HG03045 (cell line): ENCODE measurements around the gene LAMA3.

ENCODE experiments used
- ATAC-seq: cut with Tn5 transposase; IDR thresholded peaks from one replicate; pipeline ENCODE4 v1.9.1; 2021; ENCODE audit warnings: mild to moderate bottlenecking, moderate library complexity; ENCODE audit not compliant: unreplicated experiment

LAMA3 gene

DNA sequence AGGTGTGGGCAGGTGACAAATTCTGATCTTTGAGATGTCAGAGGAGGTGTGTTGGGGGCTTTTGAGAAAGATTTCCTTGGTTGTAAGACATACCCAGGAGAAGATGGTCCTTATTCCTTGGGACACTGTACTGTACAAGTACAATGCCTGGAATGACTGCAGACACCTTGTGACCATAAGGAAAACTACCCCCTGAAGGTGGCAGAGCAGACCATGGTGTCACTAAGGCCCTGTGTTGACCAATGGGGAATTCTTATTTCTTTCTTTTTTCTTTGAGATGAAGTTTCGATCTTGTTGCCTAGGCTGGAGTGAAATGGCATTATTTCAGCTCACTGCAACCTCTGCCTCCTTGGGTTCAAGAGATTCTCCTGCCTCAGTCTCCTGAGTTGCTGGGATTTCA lies 22.1 kb upstream of the LAMA3 start:
- ATAC-seq: no peak

DNA sequence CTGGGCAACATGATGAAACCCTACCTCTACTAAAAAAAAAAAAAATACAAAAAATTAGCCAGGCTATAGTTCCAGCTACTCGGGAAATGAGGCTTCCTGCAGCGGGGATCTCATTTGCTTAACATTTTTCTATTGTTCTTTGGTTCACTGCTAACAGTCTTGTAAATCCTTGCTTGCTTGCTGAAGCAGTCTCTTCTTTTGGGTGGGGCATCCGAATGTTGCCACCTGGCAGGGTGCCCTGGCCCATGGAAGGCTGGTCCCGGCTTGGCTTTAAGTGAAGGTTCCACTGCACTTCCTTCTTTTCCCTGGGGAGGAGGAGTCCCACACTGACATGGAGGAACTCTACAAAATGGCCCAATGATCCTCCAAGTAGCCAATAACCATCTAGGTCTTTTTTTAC lies 20.5 kb upstream of the LAMA3 start:
- no peak for ATAC-seq

DNA sequence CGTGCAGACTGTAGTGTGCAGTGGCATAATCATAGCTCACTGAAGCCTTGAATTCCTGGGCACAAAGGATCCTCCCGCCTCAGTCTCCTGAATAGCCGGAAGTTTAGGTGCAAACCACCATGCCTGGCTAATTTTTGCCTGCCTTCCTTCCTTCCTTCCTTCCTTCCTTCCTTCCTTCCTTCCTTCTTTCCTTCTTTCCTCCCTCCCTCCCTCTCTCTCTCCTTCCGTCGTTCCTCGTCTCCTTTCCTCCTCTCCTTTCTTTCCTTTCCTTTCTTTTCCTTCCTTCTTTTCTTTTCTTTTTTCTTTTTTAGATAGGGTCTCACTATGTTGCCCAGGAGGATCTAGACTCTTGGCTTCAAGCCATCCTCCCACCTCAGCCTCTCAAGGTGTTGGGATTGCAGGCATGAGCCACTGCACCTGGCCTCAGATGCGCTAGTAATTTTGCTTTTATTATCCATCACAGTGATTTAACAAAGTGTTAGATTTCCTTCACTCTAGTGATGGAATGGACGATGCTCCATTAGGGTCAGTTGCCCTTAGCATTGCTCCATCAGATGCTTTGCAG lies 20.0 kb upstream of the LAMA3 start:
- no peak for ATAC-seq

DNA sequence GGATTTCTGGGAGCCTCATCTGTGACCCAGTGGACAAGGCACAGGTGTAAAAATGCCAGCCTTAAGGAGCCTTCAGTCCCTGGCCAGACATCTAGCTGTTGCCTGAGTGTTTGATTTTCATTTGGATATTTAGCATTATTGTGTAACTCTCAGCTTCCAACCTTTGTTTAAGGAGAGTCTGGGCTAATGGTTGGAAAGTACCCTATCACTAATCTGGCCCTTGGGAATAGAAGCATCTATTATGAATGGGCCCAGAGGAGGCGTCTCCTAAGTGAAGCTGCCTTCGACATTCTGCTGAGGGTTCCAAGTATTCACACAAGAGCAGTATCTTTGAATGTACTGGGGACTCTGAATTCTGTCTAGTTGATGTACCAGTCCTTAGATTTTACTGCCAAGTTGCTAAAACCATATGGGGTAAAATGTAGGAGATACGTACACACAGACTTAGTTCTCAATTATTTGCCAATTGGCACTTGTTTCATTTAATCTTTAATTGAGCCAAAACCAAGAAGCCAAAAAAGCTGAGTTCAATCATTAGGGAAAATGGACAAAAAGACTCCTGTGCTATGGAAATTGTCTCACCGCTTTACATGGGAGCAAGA lies 19.3 kb upstream of the LAMA3 start:
- no peak for ATAC-seq

DNA sequence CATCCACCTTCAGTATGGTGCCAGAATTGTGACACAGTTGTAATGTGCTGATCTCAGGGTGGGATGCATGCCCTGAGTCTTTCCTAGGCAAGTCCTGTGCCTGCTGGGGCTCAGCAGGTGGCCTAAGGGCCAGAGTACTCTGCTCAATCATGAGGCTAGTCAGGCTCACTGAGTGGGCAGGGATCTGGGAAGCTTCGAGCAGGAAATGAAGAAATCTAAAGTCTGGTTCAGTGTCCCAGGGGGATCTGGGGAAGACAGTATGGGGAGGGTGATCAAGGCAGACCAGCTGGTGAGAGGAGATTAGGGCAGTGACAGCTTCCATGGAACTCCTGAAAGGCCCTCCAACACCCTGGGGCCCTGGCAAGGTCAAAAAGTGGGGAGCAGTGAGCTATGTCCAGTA lies 17.7 kb upstream of the LAMA3 start:
- no peak for ATAC-seq

DNA sequence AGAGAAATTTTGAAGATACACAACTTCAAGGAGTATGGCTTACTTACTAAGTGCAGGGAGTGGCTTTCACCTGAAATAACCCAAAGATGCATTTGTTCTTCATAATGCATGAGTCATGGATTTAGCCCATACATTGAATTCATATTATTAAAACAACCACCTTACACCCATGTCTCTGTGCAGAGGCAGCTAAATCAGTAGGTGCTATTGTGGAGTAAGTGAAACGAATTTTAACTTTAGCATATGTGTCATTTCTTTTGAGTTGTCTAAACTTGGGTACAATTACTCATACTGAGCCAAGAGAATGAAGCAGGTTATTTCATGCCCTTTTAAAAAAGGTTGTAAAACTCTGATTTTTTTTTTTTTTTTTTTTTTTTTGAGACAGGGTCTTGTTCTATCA lies 15.5 kb upstream of the LAMA3 start:
- no peak for ATAC-seq

DNA sequence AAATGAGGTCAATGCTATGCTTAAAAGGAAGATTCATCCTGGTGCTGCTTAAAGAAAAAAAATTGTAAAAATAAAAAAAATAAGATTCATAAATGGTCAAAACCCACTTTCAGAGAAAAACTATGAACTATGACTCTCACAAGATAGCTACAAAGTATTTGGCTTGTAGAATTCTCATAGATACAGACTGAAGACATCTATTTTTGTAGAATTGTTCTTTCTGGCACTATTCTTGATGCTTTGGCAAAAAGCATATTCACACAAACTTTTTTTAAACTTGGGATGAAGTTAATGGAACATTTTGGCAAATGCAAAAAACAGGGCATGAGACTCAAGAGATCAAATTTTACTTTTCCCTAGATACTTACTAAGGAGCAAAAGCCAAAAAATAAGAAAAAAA lies 14.0 kb upstream of the LAMA3 start:
- no peak for ATAC-seq

DNA sequence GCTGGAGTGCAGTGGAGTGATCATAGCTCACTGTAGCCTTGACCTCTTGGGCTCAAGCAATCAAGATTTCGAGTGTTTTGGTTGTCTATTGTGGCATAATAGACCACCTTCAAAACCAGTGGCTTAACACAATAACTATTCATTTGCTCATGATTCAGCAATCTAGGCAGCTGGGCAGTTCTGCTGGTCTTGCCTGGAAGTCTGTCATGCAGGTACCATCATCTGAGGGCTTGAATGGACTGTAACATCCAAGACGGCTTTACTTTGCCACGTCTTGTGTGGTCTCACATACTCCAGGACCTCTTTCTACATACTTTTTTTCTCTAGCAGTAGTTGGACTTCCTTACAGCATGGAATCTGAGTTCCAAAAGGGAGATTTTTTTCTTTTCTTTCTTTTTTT lies 13.4 kb upstream of the LAMA3 start:
- ATAC-seq: no peak

DNA sequence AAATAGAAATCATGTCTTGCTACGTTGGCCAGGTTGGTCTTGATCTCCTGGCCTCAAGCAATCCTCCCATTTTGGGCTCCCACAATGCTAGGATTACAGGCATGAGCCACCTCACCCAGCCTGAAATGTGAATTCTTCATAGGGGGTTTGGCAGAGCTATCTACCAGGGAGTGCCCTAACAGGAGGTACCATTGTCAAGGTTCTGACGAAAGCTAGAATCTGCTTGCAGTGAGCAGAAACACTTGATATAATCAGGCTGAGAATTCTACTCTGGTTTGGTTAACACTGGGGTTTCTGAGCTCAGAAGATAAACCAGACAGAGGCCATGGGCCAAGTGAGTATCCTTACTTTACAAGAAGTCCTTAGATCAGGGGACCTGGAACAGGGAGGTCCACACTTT lies 7.2 kb upstream of the LAMA3 start:
- no peak for ATAC-seq

DNA sequence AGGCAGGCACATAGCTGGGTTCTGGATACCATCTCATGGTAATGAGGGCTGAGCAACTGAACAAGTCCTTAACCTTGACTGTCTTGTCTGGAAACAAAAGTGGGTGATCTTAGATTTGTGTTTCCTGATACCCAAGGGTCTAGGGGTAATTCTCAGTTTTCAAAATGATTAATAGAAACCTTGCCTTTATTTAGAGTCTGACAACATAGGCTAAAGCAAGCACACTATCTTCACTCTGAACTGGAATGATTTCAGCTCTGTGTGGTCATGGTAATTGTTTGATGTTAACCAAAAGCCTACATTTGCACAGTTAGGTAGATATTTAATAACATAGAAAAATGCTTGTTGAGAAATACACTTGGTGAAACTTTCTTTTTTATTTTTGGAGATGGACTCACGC lies 6.8 kb upstream of the LAMA3 start:
- ATAC-seq: no peak

DNA sequence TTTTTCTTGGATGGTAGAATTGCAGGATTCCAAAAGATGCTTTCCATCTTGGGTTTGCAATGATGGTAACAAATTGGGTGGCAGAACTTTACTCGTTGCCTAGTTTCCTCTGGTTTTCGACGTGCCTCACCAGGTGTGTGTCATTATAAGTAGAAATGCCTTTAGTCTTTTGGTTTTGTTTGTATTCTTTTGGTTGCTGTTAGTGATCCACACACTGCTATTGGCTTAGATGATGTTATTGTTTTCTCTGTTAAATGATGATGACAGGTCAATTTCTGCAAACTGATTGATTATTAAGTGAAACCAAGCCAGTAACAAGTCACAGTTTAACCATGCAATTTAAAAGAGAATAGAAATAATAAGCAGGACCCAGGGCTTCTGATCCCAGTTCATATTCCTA lies 6.1 kb upstream of the LAMA3 start:
- ATAC-seq: no peak

DNA sequence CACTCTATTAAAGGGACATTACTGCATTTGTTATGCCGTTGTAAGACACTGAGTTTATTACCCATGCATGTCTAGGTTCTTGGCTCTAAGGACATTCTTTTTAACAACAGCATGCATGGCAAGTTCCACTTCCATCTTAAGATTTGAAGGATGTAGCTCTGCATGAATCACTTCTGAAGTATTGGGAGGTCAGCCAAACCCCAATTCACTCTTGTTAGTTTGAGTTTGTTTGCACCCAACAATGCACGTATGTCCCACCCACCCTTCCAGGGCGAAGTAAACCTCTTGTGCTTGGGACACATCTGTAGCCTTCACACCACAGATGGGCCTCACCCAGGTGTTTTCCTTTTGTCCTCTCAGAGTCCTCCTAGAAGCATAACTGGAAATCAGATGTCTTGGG lies 5.6 kb upstream of the LAMA3 start:
- no peak for ATAC-seq

DNA sequence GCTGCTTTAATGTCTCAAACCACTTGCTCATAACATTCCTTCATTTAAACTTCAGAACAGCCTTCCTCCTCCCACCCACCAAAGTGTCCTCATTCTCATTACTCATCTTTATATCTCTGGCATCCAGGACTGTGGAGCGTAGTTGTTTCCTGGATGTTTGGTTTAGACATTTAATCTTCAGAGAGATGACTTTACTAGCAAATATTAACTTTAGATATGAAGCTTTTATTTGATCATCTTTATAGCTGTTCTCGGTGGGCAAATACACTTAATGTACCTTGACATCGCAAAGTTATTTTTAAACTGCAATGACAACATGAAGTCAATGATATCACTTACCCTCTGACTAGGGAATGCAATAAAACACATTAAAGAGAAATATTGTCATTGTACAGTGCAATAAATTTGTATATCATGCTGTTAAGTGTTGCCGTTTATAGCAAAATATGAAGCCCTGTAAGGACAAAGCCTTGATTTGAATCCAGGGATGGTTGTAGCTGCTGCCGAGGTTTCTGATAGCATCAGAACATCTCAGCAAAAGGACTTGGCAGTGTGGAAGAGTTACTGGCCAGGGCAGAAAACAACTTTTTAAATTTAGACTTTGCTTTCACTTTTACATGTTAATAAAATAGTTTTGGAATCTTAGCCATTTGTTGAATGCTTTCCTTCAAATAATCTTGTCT lies 4.6 kb upstream of the LAMA3 start:
- ATAC-seq: no peak

DNA sequence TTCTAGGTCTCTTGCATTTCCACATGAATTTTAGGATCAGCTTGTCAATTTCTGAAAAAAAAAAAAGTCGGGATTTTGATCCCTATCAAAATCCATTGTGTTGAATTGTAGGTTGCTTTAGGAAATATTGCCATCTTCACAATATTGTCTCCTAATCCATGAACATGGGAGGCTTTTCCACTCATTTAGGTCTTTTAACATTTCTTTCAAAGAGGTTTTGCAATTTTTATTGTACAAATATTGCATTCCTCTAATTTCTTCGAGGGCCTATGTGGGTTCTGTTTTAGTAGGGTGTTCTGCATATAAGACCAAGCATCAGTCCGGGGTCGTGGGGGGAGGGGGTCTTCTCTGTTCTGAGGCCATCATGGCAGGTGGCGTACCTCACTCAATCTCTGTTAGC lies 725 bp upstream of the LAMA3 start:
- no peak for ATAC-seq

DNA sequence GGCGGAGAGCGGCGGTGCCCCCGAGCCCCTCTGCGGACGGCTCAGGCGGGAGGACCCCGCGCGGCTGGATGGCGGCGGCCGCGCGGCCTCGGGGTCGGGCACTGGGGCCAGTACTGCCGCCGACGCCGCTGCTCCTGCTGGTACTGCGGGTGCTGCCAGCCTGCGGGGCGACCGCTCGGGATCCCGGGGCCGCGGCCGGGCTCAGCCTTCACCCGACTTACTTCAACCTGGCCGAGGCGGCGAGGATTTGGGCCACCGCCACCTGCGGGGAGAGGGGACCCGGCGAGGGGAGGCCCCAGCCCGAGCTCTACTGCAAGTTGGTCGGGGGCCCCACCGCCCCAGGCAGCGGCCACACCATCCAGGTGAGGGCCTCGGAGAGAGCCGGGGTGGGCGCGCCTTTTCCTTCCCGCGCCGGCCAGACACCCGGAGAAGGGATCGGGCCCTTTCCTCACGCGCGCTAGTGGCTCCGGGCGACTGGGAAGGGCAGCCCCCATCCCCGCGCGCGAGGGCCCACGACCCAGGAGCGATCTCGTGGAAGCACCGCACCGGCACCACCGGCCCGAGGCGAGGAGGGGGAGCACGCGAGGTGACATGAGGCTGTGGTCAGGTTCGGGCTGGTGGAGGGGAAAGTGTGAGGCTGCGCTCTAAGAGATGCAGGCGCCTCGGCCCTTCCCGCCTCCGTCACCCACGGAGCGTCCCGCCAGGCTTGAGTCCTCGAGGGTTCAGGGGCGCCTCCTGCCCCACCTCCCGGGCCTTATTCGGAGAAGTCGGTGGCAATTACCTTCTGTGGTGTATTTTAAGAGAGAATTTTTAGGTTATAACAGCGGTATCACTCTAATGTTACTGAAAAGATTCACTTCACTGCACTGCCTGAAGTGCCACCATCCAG lies 607 bp downstream of the LAMA3 start:
- no peak for ATAC-seq

DNA sequence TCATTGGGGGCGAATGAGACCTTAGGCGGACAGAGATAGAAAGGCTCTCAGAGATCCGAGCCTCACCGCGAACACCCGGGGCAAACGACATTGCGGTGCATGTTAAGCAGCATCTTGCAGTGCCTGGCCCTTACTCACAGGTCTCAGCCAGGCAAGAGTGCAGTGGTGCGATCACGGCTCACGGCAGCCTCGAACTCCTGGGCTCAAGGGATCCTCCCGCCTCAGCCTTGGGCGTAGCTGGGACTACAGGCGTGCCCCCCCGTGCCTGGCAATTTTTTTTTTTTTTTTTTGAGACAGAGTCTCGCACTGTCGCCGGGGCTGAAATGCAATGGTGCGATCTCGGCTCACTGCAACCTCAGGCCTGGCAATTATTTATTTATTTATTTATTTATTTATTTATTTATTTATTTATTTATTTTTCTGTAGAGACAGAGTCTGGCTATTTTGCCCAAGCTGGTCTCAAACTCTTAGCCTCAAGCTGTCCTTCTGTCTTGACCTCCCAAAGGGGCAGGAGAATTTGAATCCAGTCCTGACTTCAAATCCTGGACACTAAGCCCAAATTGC lies 1.3 kb downstream of the LAMA3 start:
- no peak for ATAC-seq

DNA sequence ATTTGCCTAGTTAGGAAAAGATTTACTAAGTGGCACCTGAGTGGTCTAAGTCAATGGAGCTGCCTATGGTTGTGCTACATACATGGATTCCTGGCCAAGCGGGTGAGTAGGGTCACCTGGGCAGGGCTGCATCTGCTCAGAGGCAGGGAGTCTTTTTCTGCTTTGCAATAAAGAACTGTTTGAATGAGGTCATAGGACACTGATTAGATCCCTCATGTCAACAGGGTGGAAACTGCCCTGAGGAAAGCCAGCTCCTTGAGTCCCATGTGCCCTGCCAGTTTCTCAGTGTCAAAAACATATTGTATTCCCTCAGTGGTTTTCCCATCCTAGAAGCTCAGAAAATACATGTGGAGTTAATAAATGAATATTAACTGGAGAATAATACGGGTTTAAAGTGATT lies 4.6 kb downstream of the LAMA3 start:
- ATAC-seq: no peak

DNA sequence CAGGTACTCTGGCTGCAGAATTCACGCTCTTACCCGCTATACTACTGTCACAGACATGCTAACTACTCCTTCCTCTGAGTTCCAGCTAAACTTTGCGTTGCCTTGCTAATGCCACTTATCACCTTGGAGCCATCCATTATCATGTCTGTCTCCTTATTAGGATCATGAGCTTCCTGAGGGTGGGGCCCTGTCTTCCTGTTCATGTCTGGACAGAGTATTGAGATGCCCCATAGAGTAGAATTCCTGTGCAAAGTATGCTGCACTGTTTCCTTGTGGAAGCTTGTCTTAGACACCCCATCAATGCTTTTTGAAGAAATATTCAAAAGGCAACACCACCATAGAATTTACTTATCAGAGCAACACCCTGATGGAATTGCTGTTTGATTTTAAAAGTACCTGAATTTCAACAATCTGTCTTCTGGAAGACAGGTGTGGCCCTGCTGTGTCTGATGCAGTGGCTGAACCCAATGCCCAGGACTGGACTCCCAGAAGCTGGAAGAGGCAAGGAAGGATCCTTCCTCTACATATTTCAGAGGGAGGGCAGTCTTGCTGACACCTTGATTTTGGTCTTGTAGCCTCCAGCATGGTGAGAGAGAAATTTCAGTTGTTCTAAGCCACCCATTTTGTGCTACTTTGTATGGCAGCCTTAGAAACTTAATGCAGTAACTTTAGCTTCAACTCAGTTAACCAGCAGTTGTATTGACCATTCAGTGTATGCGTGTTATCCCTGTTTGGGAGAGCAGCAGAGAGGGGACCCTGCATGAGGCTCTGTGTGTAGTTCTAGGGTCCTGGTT lies 5.6 kb downstream of the LAMA3 start:
- no peak for ATAC-seq

DNA sequence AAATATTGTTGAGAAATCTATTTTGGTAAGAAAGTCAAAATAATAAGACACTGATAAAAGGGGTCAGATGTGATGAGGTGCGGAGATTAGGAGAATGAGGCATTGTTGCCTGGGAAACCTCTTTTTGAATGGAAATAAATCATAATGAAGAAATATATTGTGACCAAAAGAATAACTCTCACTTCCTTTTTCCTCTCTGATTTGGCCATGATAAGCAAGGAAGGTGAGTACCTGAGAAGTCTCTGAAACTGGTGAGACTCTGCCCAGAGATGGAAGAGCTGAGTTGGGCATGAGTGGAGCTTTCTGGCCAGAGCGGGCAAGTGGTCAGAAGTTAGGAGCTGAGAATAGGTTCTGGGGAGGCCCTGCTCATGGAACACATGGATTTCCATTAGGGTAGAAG lies 11.8 kb downstream of the LAMA3 start:
- ATAC-seq: no peak

DNA sequence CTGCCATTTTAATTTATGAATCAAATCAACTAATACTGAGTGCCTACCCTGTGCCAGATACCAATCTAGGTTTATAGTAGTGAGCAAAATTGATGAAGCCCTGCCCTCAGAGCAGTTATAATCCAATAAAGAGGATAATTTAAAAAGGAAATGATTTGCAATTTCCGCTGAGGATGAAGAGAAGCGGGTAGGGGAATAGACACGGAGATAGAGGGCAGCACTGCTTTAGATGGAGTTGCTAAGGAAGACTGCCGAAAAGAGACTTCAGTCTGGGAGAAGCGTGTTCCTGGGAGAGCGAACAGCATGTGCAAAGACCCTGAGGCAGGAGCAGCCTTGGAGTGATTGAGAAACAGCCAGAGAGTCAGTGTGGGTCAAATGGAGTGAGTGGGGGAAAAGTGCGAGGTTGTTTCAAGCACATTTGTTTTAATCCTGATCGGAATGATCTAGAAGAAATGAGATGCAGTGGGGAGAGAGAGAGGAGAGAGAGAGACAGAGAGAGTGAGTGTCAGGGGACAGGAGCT lies 12.4 kb downstream of the LAMA3 start:
- ATAC-seq: no peak
